PC-9 (cell line): ENCODE data around the gene NKAIN2. TPM values are rescaled to one million over a fixed set of nuclear protein-coding genes. Genes with fewer than 3 reads are reported as not detected.

Experiments used
- BruUV-seq: library from RNA; stranded (reverse); fragments of 400-500 nt; replicated peaks from 2 replicates; lab custom pipeline; 2021; lab: Mats Ljungman, UMichigan
- CTCF ChIA-PET: fragments of 300-600 bp; sonication (Branson Sonifier 250); formaldehyde crosslinking; loops from one replicate; lab custom pipeline; 2022; ENCODE audit warnings: antibody characterized with exemption; lab: Charles Lee
- POLR2A ChIA-PET: fragments of 300-600 bp; sonication (Branson Sonifier 250); formaldehyde crosslinking; loops from one replicate; lab custom pipeline; 2022; ENCODE audit warnings: antibody characterized with exemption; ENCODE audit not compliant: unreplicated experiment; lab: Charles Lee
- DNase-seq, 2 experiments: peaks; one replicate each; pipeline versions ENCODE4 v3.0.0 to v3.0.0-alpha.2; 2015 to 2022; ENCODE audit warnings: mixed read lengths in 1 of 2
- H2AFZ ChIP-seq: fragments of 200-600 bp; sonication (generic); 2 replicates; pipeline ENCODE4 v1.8.1; 2017; ENCODE audit warnings: antibody characterized with exemption
- H3F3A ChIP-seq: fragments of 200-600 bp; sonication (generic); 2 replicates; pipeline ENCODE4 v1.8.1; 2017; ENCODE audit warnings: antibody characterized with exemption, mild to moderate bottlenecking, low read depth; ENCODE audit not compliant: insufficient read depth
- H3K27ac ChIP-seq: fragments of 200-600 bp; sonication (generic); 2 replicates; pipeline ENCODE4 v1.6.1; 2016; ENCODE audit warnings: mixed run types
- H3K27me3 ChIP-seq: fragments of 200-600 bp; sonication (generic); 2 replicates; pipeline ENCODE4 v1.6.1; 2016; ENCODE audit warnings: low read depth, mixed run types; ENCODE audit not compliant: insufficient read depth
- H3K36me3 ChIP-seq: fragments of 200-600 bp; sonication (generic); 2 replicates; pipeline ENCODE4 v1.6.1; 2016; ENCODE audit warnings: low read depth, mixed run types
- H3K4me1 ChIP-seq: fragments of 200-600 bp; sonication (generic); replicated peaks from 2 replicates; pipeline ENCODE4 v1.6.1; 2016; ENCODE audit warnings: mixed run types; ENCODE audit not compliant: insufficient read depth
- H3K4me2 ChIP-seq: fragments of 200-600 bp; sonication (generic); 2 replicates; pipeline ENCODE4 v1.6.1; 2017; ENCODE audit warnings: mixed run types
- H3K4me3 ChIP-seq: fragments of 200-600 bp; sonication (generic); 2 replicates; pipeline ENCODE4 v1.6.1; 2016; ENCODE audit warnings: mixed run types
- H3K79me2 ChIP-seq: fragments of 200-600 bp; sonication (generic); 2 replicates; pipeline ENCODE4 v1.6.1; 2017; ENCODE audit warnings: low read depth, mixed run types
- H3K9me2 ChIP-seq: fragments of 200-600 bp; sonication (generic); 2 replicates; pipeline ENCODE4 v1.8.1; 2017; ENCODE audit warnings: mild to moderate bottlenecking; ENCODE audit not compliant: insufficient read depth
- H3K9me3 ChIP-seq: fragments of 200-600 bp; sonication (generic); 2 replicates; pipeline ENCODE4 v1.8.1; 2016; ENCODE audit warnings: low read depth; ENCODE audit not compliant: insufficient read depth
- H4K20me1 ChIP-seq: fragments of 200-600 bp; sonication (generic); 2 replicates; pipeline ENCODE4 v1.8.1; 2017; ENCODE audit not compliant: insufficient read depth
- EZH2 ChIP-seq: fragments of 200-600 bp; sonication (generic); IDR thresholded peaks from 2 replicates; pipeline ENCODE4 v1.8.0; 2017; ENCODE audit warnings: antibody characterized with exemption, low read depth
- intact Hi-C: fragments of 100-400 bp; cut with micrococcal nuclease; formaldehyde crosslinking; loops from one replicate; pipeline ENCODE4 v1.10.0; 2022; ENCODE audit not compliant: unreplicated experiment
- total RNA-seq: library from RNA; stranded (reverse); gene quantifications from 2 replicates; pipeline ENCODE4 v1.2.3, GENCODE V29; 2021
- TF ChIP-seq, protein P1 (sequence below): fragments of 200-600 bp; sonication (generic); conservative IDR thresholded peaks from 2 replicates; pipeline ENCODE4 v1.6.1; 2017; ENCODE audit warnings: mixed run types, antibody characterized with exemption, mild to moderate bottlenecking, moderate library complexity

The NKAIN2 gene
- total RNA-seq, 1 experiment from 2014 or later = not detected

DNA sequence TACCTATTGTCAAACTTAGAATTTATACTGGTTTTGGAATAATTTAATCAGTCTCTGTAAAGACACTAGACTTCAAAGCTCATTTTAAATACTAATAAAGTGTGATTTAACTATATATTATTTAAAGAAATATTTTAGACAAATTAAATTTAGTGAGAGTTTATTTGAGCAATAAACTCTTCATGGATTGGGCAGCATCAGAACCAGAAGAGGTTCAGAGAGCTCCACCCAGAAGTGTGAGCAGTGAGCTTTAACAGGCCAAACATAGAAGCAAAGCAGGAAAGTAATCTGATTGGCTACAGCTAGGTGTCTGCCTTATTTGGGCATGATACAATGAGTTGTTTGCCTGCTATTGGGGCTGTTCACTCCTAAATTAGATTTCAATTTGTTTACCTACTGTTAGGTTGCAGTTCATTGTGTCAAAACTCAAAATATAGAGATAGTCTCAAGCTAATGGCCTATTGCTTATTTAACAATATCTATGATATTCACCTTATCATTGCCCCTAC is 803.5 kb downstream of the NKAIN2 start:
- Histone ChIP-seq H3K9me2 (peaks cover 3% of the 10 kb centered on the region; the same call in 1 of the 2 replicates), H3K9me3 (no peaks in the 10 kb centered on the region; the same call in 1 of the 2 replicates), H4K20me1 (no peaks in the 10 kb centered on the region), H3K27me3 (no peaks in the 10 kb centered on the region), H3K79me2 (no peaks in the 10 kb centered on the region), H3K4me3 (no peak overlapping the region), H3K4me2 (no peak overlapping the region), H3K27ac (no peak overlapping the region), H3K36me3 (no peaks in the 10 kb centered on the region), H2AFZ (no peak overlapping the region), H3K4me1 (no peaks in the 10 kb centered on the region), H3F3A (no peaks in the 10 kb centered on the region)
- no peak for DNase-seq
- ChIA-PET CTCF (no interaction called here), POLR2A (no interaction called here)
- intact Hi-C loops = no loop called here
- BruUV-seq = no TSS peak
- TF ChIP-seq EZH2 = no peak
- TF ChIP-seq, protein P1, sequence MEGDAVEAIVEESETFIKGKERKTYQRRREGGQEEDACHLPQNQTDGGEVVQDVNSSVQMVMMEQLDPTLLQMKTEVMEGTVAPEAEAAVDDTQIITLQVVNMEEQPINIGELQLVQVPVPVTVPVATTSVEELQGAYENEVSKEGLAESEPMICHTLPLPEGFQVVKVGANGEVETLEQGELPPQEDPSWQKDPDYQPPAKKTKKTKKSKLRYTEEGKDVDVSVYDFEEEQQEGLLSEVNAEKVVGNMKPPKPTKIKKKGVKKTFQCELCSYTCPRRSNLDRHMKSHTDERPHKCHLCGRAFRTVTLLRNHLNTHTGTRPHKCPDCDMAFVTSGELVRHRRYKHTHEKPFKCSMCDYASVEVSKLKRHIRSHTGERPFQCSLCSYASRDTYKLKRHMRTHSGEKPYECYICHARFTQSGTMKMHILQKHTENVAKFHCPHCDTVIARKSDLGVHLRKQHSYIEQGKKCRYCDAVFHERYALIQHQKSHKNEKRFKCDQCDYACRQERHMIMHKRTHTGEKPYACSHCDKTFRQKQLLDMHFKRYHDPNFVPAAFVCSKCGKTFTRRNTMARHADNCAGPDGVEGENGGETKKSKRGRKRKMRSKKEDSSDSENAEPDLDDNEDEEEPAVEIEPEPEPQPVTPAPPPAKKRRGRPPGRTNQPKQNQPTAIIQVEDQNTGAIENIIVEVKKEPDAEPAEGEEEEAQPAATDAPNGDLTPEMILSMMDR = no peak

DNA sequence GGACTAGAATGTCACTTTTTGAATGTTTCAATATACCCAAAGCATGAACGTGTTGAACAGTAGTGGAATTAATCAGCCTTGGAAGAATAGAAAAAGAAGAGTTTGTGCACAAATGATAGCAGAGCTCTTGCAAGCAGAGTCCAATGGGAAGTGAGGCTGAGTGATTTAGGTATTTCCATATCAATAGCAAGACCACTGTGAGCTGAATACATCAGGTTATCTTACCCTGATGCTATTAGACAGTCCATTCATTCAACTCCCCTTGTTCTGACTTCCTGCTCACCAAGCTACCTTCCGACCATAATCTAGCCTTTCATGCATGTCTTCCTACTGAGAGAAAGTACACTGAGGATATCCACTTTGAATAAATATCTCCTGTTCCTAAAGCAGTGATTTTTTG is 809.4 kb downstream of the NKAIN2 start:
- Histone ChIP-seq H2AFZ (no peak overlapping the region), H3K4me2 (no peak overlapping the region), H3K36me3 (no peaks in the 10 kb centered on the region), H3K27ac (no peak overlapping the region), H3K4me3 (no peak overlapping the region), H4K20me1 (no peaks in the 10 kb centered on the region), H3K27me3 (no peaks in the 10 kb centered on the region), H3K4me1 (no peaks in the 10 kb centered on the region), H3K79me2 (no peaks in the 10 kb centered on the region), H3K9me2 (no peaks in the 10 kb centered on the region), H3F3A (no peaks in the 10 kb centered on the region), H3K9me3 (no peaks in the 10 kb centered on the region; the same call in 1 of the 2 replicates)
- BruUV-seq = no TSS peak
- intact Hi-C loops = no loop called here
- ChIA-PET POLR2A (no interaction called here), CTCF (no interaction called here)
- TF ChIP-seq, protein P1 = no peak
- TF ChIP-seq EZH2 = no peak
- no peak for DNase-seq

DNA sequence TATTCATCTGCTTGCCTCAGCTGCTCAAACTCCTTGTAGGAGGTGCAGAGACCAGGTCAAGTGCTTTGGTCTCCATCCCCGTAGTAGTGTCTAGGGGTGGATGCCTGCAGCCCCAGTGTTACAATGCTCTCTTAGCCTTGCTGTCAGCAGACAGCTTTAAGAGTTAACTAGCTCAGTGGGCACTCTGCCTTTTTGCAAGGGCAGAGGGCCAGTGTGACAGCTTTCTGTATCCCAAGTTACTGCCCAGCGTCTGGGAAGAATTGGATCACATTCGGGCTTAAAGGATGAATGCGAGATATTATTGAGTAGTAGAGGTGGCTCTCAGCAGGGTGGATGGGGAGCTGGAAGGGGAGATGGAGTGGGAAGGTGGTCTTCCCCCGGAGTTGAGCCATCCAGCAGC is 818.7 kb downstream of the NKAIN2 start:
- no peak overlapping the region for H3K4me3 ChIP-seq
- intact Hi-C loops = no loop called here
- H2AFZ ChIP-seq = no peak overlapping the region
- no peak overlapping the region for H3K27ac ChIP-seq
- H3K36me3 ChIP-seq = no peaks in the 10 kb centered on the region
- CTCF ChIA-PET = no interaction called here
- POLR2A ChIA-PET = no interaction called here
- H3K9me2 ChIP-seq = no peaks in the 10 kb centered on the region
- H3K4me1 ChIP-seq = no peaks in the 10 kb centered on the region
- no peak overlapping the region for H3K4me2 ChIP-seq
- no peaks in the 10 kb centered on the region for H3F3A ChIP-seq
- H3K9me3 ChIP-seq = no peaks in the 10 kb centered on the region
- TF ChIP-seq EZH2 = no peak
- no peak for DNase-seq
- no peaks in the 10 kb centered on the region for H3K79me2 ChIP-seq
- no peaks in the 10 kb centered on the region for H3K27me3 ChIP-seq
- H4K20me1 ChIP-seq = no peaks in the 10 kb centered on the region
- no TSS peak for BruUV-seq

DNA sequence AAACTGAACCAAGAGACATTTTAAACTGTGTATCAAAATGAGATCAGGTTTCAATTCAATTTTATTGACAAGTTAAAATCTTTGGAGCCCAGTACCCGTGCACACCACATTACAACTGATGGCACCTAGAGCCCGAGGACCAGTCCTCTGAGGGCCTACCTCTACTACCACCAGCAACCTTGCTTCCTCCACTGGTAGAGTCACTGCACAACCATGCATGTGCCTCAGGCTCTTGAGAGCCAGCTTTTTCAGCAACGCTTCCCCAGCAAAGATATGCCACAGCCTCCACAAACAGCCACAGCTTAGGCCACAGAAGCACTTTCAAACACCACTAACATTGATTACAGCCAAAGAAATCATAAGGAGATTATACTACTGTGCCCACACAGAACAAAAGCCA is 830.0 kb downstream of the NKAIN2 start:
- H4K20me1 ChIP-seq = no peaks in the 10 kb centered on the region
- H3K4me2 ChIP-seq = no peak overlapping the region
- no peak overlapping the region for H2AFZ ChIP-seq
- ChIA-PET CTCF (no interaction called here), POLR2A (no interaction called here)
- no peaks in the 10 kb centered on the region for H3K4me1 ChIP-seq
- intact Hi-C loops = no loop called here
- H3K9me3 ChIP-seq = 0 out of 2 replicates have a peak, but pooled peaks cover 4% of the 10 kb centered on the region
- no peaks in the 10 kb centered on the region; the same call in 1 of the 2 replicates for H3K9me2 ChIP-seq
- no peaks in the 10 kb centered on the region for H3K36me3 ChIP-seq
- no peak for DNase-seq
- no peaks in the 10 kb centered on the region for H3K27me3 ChIP-seq
- no peaks in the 10 kb centered on the region for H3K79me2 ChIP-seq
- no peak overlapping the region for H3K27ac ChIP-seq
- TF ChIP-seq, protein P1 = no peak
- TF ChIP-seq EZH2 = no peak
- BruUV-seq = no TSS peak
- no peak overlapping the region for H3K4me3 ChIP-seq
- H3F3A ChIP-seq = no peaks in the 10 kb centered on the region
